8988T (cell line): ENCODE data around the gene SAMD5.
A peak's percentile ranks its signal among the peaks of the same experiment; 100 is the strongest.

Source experiments
- DNase-seq: peaks from one replicate; pipeline ENCODE4 v3.0.0; 2011

The SAMD5 gene

GRCh38 chr6:147508042-147508865 is at the start of gene SAMD5:
TSS of gene SAMD5 (plus strand) at chr6:147508690. CDS start at chr6:147508929, 239 bp downstream.
- peak; percentile 84 for DNase-seq

DNA sequence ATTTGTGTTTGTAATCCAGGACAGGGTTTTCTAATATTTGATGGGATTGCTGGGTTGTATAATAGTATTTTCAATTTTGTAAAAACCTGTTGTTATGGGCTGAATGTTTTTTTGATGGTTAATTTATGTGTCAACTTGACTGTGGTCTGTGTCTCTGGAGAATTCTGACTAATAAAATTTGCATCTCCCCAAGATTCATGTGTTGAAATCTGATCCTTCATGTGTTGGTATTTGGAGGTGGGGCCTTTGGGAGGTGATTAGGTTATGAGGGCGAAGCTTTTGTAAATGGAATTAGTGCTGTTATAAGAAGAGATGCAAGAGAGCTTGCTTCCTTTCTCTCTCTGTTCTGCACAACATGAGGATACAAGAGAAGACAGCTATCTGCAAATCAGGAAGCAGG is 48.7 kb upstream of the SAMD5 start:
- DNase-seq = no peak

DNA sequence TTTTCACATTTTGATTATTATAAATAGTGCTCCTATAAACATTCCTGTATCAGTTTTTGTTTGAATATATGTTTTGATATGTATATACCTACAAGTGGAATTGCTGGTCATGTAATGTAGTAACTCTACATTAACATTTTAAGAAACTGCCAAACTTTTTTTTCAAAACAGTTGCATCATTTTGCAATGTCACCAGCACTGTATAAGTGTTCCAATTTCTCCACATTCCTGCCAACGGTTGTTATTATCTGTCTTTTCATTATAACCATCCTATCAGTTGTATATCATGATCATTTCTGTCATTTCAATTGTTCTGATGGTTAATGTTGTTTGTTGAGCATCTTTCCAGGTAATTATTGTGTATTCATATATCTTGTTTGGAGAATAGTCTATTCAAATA is 44.8 kb upstream of the SAMD5 start:
- no peak for DNase-seq

DNA sequence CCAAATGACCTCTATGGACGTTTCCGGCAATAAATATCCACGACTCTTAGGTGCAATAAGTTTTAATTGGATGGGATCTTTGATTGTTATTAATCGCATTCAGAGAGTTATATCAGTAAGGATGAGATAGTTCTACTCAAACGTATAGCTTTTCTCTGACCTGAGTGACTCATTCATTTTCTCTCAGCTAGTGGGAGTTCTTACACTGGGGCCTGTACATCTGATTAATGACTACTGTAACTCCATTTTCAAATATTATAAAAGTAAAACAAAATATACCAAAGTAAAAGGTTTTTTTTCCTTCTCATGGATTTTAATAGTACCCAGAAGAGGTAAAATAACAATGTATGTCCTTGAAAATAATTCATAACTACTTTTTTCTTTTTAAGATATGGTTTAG is 41.1 kb upstream of the SAMD5 start:
- no peak for DNase-seq

DNA sequence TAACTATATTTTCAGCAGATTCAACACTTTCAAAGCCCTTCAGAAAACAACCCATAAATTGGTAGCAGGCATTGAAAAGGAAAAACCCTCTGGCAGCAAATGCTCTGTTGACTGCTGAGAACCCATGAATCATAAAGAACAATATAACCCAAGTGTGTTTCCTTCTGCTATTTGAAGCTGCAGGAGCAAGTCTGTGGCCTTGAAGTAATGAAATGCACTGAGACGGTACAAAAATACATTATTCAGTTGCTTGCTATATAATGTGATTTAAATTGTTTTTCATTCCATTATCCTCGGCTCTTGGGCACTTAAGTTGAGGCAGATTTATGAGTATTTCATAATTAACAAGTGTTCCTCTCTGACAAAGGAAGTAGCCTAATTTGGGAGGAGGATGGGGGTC is 40.6 kb upstream of the SAMD5 start:
- DNase-seq = no peak

GRCh38 chr6:147468634-147469033 is 39.9 kb upstream of the SAMD5 start:
- no peak for DNase-seq

- DNase-seq = no peak
Observed at GRCh38 chr6:147479857-147480256, 28.6 kb upstream of the SAMD5 start.

DNA sequence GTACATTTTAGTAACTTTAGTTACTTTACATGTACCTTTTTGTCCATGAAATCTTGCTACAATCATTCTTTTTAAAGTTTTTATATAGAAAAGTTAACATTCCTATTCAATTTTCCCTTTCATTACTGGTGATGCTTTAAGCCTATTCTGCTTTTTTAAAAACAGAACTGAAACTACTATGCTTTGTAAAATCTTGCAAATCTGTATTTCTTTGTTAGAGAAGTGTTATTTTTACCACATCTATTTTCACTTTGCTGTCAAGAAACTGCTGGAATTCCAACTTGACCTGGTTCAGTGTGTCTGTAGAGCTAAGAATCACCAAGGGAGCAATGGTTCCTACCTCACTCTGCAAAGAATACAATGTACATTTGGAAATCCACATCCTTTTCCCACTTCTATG is 21.8 kb upstream of the SAMD5 start:
- no peak for DNase-seq

GRCh38 chr6:147497472-147497871 is 11.0 kb upstream of the SAMD5 start:
- no peak for DNase-seq

GRCh38 chr6:147503587-147503986 is 4.9 kb upstream of the SAMD5 start:
- DNase-seq = no peak

DNA sequence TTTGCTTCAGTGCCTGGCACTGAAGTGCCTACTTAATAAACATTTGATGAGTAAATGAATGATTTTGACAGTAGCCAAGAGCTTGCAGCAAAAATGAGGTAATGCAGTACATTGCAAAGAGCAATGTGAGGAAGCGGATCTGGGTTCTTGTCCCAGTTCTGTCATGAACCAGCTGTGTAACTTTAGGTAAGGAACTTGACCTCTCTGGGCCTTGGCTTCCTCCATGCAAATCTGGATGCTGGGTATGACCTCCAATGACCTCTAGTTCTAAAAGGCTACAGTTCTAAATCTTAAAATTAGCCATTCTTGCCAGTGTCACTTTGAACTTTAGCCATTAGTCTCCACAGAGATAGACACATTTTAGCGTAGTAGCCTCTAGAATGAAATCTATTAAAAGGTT is 3.6 kb upstream of the SAMD5 start:
- no peak for DNase-seq

GRCh38 chr6:147506704-147507114 is 1.8 kb upstream of the SAMD5 start:
- DNase-seq = peak; percentile 81

GRCh38 chr6:147507162-147508041 is 1.1 kb upstream of the SAMD5 start:
- peak; percentile 41 for DNase-seq

GRCh38 chr6:147508866-147509608 is 547 bp downstream of the SAMD5 start:
- peak; percentile 41 for DNase-seq

GRCh38 chr6:147509891-147510290 is 1.4 kb downstream of the SAMD5 start:
- no peak for DNase-seq

- DNase-seq = no peak
Observed at GRCh38 chr6:147510929-147511590, 2.6 kb downstream of the SAMD5 start.

GRCh38 chr6:147514831-147515230 is 6.3 kb downstream of the SAMD5 start:
- DNase-seq = no peak

DNA sequence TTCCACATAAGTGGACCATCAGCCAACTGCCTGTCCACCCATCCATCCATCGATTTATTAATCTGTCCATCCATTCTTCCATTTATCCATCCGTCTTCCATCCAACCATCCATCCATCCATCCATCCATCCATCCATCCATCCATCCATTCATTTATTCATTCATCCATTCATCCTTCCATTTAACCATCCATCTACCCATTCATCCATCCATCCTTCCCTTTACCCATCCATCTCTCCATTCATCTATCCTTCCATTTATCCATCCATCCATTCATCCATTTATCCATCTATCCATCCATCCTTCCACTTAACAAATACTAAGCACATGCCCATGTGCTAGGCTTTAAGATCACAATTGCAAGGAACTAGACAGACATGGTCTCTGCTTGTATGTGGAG is 6.8 kb downstream of the SAMD5 start:
- no peak for DNase-seq

GRCh38 chr6:147522597-147522996 is 14.1 kb downstream of the SAMD5 start:
- no peak for DNase-seq

DNA sequence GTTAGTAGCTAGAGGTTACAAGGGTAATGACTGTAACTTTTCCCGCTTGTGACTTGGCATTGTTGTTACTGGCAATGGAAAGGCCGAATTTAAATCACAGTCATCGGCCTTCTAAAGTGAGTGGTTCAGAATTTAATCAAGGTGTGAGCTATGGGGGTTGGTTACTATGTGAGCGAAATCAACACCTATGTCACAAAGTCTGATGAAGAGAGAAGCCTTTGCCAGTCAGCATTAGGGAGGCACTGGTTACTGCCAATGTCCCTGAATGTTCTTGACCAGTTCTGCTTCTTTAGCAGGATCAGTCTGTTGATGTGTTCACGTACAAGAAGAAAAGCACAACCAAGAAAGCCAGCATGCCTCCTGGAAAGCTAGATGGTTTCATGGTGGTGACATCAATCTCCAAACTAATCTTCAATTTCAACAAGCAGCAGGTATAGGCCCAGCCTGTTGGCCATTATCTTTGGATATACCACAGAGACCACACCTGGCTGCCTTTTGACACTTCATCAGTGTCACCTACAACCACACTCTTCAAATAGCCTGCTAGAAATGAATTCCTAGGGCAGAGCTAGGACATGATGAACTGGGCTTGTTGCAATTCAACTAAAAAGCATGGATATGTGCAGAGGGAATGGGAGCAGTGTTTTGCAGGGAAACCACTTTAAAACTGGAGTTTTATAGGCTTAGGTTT is 17.2 kb downstream of the SAMD5 start:
- no peak for DNase-seq

DNA sequence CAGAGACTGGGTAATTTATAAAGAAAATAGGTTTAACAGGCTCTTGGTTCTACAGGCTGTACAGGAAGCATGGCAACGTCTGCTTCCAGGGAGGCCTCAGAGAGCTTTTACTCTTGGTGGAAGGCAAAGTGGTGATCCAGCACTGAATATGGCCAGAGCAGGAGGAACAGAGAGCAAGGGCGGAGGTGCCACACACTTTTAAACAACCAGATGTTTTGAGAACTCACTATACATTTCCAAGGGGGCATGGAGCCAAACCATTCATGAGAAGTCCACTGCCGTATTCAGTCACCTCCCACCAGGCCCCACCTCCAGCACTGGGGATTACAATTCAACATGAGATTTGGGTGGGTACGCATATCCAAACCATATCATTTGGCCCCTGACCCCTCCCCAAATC is 18.7 kb downstream of the SAMD5 start:
- DNase-seq = no peak

- DNase-seq = no peak
Observed at GRCh38 chr6:147528511-147529145, 20.1 kb downstream of the SAMD5 start.
